KG1 (cell line): Measurements from ENCODE around the gene UBALD2.

Experiments
- DNase-seq: peaks from one replicate; lab custom pipeline; 2025; lab: John Stamatoyannopoulos, UW

The UBALD2 gene

DNA sequence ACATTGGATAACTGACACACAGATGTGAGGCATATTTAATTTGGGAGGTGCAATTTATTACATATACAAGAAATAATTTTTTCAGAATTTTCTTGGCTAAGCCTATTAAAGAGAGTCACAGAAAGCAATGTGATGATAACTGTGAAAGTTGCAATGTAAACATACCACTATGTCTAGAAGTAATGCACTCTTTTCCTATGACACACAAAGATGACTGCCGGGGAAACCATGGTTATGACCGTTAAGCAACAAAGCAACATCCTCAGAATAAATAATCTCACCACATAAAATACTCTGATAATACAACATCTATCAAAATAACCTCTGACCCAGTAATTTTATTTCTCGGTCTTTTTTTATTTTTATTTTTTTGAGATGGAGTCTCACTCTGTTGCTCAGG is 53.4 kb downstream of the UBALD2 start:
- no peak for DNase-seq
